K562 (cell line): ENCODE measurements around the gene ANKRD34A. TPM values are rescaled to one million over a fixed set of nuclear protein-coding genes. Genes with fewer than 3 reads are reported as not detected.

ENCODE experiments used
- BRCA1 ChIP-seq, 2 experiments: fragments of 450-650 bp in 1 of 2; sonication (generic) in 1 of 2; formaldehyde crosslinking in 1 of 2; IDR thresholded peaks; 2 replicates each; pipeline versions ENCODE4 v1.5.0 to v1.6.1; 2017 to 2020; ENCODE audit warnings: mild to moderate bottlenecking in 1 of 2, missing genetic modification reagents in 1 of 2
- CHD7 ChIP-seq: fragments of 200-600 bp; sonication (generic); IDR thresholded peaks from one replicate; pipeline ENCODE4 v1.6.1; 2012; ENCODE audit warnings: mild to moderate bottlenecking, low read depth, low read length, inconsistent platforms
- ETV5 ChIP-seq: sonication (generic); formaldehyde crosslinking; IDR thresholded peaks from 2 replicates; pipeline ENCODE4 v1.4.0; 2020; ENCODE audit warnings: low read depth, mild to moderate bottlenecking, missing genetic modification reagents
- FOXK1 ChIP-seq: sonication (generic); formaldehyde crosslinking; IDR thresholded peaks from 2 replicates; pipeline ENCODE4 v1.8.0; 2022; ENCODE audit warnings: missing genetic modification reagents, mild to moderate bottlenecking, borderline replicate concordance
- GABPB2 ChIP-seq: fragments of 250-450 bp; sonication (Bioruptor Pico); conservative IDR thresholded peaks from 2 replicates; pipeline ENCODE4 v1.5.1; 2021; ENCODE audit warnings: mild to moderate bottlenecking
- MAFG ChIP-seq: fragments of 450-650 bp; conservative IDR thresholded peaks from 2 replicates; pipeline ENCODE4 v1.6.1; 2016; ENCODE audit warnings: missing genetic modification characterization, missing compliant biosample characterization
- NR2F6 ChIP-seq: fragments of 450-650 bp; formaldehyde crosslinking; IDR thresholded peaks from 2 replicates; pipeline ENCODE4 v1.4.0; 2020; ENCODE audit warnings: mild to moderate bottlenecking
- SETDB1 ChIP-seq: IDR thresholded peaks from one replicate; pipeline ENCODE4 v1.6.1; 2012; ENCODE audit warnings: low read length, control low read depth, inconsistent platforms
- TBL1XR1 ChIP-seq, 2 experiments: IDR thresholded peaks; 2 replicates each; pipeline ENCODE4 v1.6.1; 2012; ENCODE audit warnings: improper control_type of control experiment in 2 of 2, low read length in 2 of 2, mild to moderate bottlenecking in 1 of 2
- ZBTB17 ChIP-seq: fragments of 450-650 bp; formaldehyde crosslinking; IDR thresholded peaks from 2 replicates; pipeline ENCODE4 v1.4.0; 2020; ENCODE audit warnings: mild to moderate bottlenecking
- ZC3H4 ChIP-seq: sonication (generic); formaldehyde crosslinking; IDR thresholded peaks from 2 replicates; pipeline ENCODE4 v1.9.0; 2021; ENCODE audit warnings: missing genetic modification reagents, borderline replicate concordance
- polyA plus RNA-seq, 8 experiments: library from polyadenylated mRNA; depleted of rRNA in 4 of 8; stranded (reverse) in 5 of 8; unstranded in 3 of 8; fragments of >200 nt; fragmentation: Nextera tagmentation in 2 of 8; fragmentation: Illumina TruSeq in 1 of 8; extraction: Ambion mirVana in 2 of 8; extraction: Trizol in 1 of 8; gene quantifications; 2 replicates each; pipeline versions ENCODE4 v1.2.1 to v1.2.3, GENCODE V29; 2011 to 2014; ENCODE audit warnings: inconsistent platforms in 1 of 8, missing spikeins in 1 of 8
- total RNA-seq, 7 experiments: library from RNA; depleted of rRNA in 6 of 7; stranded (reverse); fragments of >200 nt in 6 of 7; fragmentation: Illumina TruSeq in 2 of 7; extraction: Trizol in 2 of 7; gene quantifications; 2 replicates each; pipeline versions ENCODE4 v1.2.1 to v1.2.3, GENCODE V29; 2011 to 2021; ENCODE audit warnings: low replicate concordance in 1 of 7
- TF ChIP-seq, protein P1 (sequence below): fragments of 250-450 bp; sonication (Bioruptor Pico); IDR thresholded peaks from 2 replicates; pipeline ENCODE4 v1.4.0; 2020
- TF ChIP-seq, protein P2 (sequence below): sonication (generic); formaldehyde crosslinking; IDR thresholded peaks from 2 replicates; pipeline ENCODE4 v1.4.0; 2020; ENCODE audit warnings: mild to moderate bottlenecking, missing genetic modification reagents

The ANKRD34A gene
- total and polyA plus RNA-seq, 9 of the 15 experiments (the other 6 are each of a cell fraction or from before 2014, with no cell fraction given) = 0.06 to 1.6 (median 0.43) TPM

GRCh38 chr1:146012703-146013558 is 48.6 kb upstream of the ANKRD34A start (continued):
- 0 out of 4 replicates have a peak, but pooled peaks of 1 of the 2 experiments have one; percentile 13 for TF ChIP-seq TBL1XR1 (IDR thresholded peaks at IDR 0.05; ENCODE audit: low read length in 2 of 2)
- no peak for TF ChIP-seq NR2F6 (CRISPR knock-in tag)
- TF ChIP-seq, protein P1, sequence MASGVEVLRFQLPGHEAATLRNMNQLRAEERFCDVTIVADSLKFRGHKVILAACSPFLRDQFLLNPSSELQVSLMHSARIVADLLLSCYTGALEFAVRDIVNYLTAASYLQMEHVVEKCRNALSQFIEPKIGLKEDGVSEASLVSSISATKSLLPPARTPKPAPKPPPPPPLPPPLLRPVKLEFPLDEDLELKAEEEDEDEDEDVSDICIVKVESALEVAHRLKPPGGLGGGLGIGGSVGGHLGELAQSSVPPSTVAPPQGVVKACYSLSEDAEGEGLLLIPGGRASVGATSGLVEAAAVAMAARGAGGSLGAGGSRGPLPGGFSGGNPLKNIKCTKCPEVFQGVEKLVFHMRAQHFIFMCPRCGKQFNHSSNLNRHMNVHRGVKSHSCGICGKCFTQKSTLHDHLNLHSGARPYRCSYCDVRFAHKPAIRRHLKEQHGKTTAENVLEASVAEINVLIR (CRISPR knock-in tag) = no peak
- TF ChIP-seq MAFG (tag) = no peak
- no peak for TF ChIP-seq ZC3H4
- TF ChIP-seq, protein P2, sequence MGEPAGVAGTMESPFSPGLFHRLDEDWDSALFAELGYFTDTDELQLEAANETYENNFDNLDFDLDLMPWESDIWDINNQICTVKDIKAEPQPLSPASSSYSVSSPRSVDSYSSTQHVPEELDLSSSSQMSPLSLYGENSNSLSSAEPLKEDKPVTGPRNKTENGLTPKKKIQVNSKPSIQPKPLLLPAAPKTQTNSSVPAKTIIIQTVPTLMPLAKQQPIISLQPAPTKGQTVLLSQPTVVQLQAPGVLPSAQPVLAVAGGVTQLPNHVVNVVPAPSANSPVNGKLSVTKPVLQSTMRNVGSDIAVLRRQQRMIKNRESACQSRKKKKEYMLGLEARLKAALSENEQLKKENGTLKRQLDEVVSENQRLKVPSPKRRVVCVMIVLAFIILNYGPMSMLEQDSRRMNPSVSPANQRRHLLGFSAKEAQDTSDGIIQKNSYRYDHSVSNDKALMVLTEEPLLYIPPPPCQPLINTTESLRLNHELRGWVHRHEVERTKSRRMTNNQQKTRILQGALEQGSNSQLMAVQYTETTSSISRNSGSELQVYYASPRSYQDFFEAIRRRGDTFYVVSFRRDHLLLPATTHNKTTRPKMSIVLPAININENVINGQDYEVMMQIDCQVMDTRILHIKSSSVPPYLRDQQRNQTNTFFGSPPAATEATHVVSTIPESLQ = no peak
- no peak for TF ChIP-seq ETV5 (CRISPR knock-in tag)
- no peak for TF ChIP-seq GABPB2 (CRISPR knock-in tag)
- no peak for TF ChIP-seq CHD7
- no peak for TF ChIP-seq FOXK1
- no peak for TF ChIP-seq SETDB1
- no peak for TF ChIP-seq BRCA1 (IDR thresholded peaks at IDR 0.05)
- TF ChIP-seq BRCA1 (CRISPR knock-in tag; IDR thresholded peaks at IDR 0.05) = no peak
- TF ChIP-seq ZBTB17 (CRISPR knock-in tag) = no peak
